Activated T-cell treated with anti-CD3 and anti-CD28 coated beads, Interleukin-2, amount 50 U/mL, for 4 hours (primary cell): ENCODE results near the gene DAB2IP. TPM values are rescaled to one million over a fixed set of nuclear protein-coding genes. Genes with fewer than 3 reads are reported as not detected.
"Not testable (repeated sequence)": the region's sequence is repeated elsewhere in the genome, so short reads cannot be mapped to it uniquely, and the experiment has no call there.

ENCODE experiments used
- ATAC-seq, 2 donors: fragments of 200-7000 bp; cut with Tn5 transposase; one replicate each; pipeline ENCODE4 v1.10.0; 2021
- DNase-seq: peaks from one replicate; pipeline ENCODE4 v3.0.0-alpha.2; 2020
- H3K27me3 Mint-ChIP-seq: one replicate; pipeline ENCODE4 v1.8.0; 2021; ENCODE audit warnings: low read depth, mixed read lengths
- H3K36me3 Mint-ChIP-seq: one replicate; pipeline ENCODE4 v1.8.0; 2022; ENCODE audit warnings: mixed read lengths; ENCODE audit not compliant: insufficient read depth
- H3K4me1 Mint-ChIP-seq: one replicate; pipeline ENCODE4 v1.8.0; 2021; ENCODE audit warnings: low read depth, mixed read lengths
- H3K4me3 Mint-ChIP-seq: one replicate; pipeline ENCODE4 v1.8.0; 2021; ENCODE audit warnings: mild to moderate bottlenecking, moderate library complexity, mixed read lengths
- H3K9me3 Mint-ChIP-seq: one replicate; pipeline ENCODE4 v1.8.0; 2021; ENCODE audit warnings: mixed read lengths
- total RNA-seq, 3 donors: library from RNA; stranded (reverse); gene quantifications; one replicate each; pipeline ENCODE4 v1.2.1, GENCODE V29; 2021

DAB2IP gene
- total RNA-seq, 3 donors from 2014 or later = 0.14 to 0.24 (median 0.18) TPM

DNA sequence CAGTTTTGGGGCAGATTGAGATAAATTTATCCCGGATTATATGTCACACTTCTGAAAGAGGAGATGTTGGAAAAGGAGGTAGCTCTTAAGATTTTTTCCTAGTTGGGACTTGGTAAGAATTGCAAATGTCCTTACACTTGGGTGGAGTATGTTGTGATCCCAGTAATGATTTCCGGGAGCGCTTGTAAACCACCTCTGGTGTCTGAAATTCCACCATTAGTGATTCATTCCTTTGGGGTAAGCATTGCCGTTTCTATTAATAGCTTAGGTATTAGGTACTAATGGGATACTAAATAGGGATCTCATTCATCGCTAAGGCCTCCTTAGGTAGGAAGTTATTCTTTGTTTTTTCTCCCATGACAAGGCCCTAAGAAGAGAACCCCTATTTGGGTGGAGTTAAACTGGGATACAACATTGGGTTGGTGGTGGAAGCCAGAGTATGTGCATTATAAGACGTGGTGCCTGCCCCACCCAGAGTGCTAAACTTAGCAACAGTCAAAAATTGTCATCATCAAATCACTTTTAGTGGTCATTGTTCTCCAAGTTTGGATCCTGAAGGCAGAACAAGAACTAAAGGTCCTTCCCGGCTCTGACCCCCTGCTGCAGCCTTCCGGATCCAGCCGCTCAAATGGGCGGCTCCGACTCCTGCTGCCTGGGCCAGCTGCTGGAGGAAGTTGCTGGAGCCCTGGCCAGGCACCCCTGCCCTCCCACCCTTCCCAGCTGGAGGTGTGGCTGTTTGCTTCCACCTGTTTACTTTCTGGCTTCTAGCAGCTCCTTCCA is 31.7 kb upstream of the DAB2IP start:
- Mint-ChIP-seq H3K4me1 (no peaks in the 10 kb centered on the region), H3K9me3 (no peaks in the 10 kb centered on the region), H3K36me3 (no peaks in the 10 kb centered on the region), H3K27me3 (peaks cover 13% of the 10 kb centered on the region), H3K4me3 (no peak overlapping the region)
- DNase-seq (no peak), ATAC-seq (no peak)

DNA sequence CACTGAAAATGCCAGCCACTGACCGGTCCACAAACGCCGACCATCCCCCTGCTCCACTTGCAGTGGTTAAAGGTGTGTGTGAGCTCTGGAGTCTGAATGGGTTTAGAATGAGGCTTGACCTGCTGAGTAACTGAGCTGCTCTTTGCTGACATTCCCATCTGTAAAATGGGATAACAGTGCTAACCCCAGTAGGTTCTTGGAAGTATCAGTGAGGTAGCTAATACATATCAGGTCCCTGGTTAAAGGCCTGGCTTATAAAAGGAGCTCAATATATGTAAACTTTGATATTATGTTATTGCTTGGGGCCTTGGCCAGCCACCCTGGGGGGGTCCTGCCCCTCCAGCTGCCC is 31.1 kb upstream of the DAB2IP start:
- Mint-ChIP-seq H3K27me3 (peaks cover 8% of the 10 kb centered on the region), H3K36me3 (no peaks in the 10 kb centered on the region), H3K4me1 (no peaks in the 10 kb centered on the region), H3K4me3 (no peak overlapping the region), H3K9me3 (no peaks in the 10 kb centered on the region)
- DNase-seq (no peak), ATAC-seq (no peak)

DNA sequence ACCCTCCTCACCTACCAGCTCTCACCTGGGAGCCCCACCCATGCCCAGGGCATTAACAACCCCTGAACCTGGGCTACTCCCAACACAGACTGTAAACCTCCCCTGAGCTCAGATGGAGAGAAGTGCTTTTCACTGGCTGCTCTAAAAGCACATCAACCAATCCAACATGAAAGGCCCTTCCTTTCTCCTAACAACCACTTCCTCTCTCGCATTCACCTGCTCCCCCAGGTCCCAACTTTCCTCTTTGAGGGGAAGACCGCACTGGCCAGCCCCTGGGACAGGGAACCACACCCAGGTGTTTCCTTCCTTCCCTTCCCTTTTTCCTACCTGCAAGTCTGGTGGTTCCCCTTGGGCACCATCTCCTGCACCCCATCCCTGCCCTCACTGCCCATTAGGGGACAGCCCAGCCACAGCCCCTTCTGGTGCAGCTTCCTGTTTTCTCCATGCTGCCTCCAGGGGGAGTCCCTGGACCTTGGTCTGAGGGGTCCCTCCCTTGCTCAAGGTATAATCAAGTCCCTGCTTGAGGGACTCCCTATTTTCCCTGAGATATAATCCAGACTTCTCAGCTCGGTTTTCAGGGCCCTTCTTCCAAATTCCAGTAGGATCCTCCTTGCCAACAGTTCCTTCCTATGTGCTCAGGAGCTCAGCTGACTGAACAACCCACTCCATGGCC is 30.5 kb upstream of the DAB2IP start:
- DNase-seq (no peak), ATAC-seq (no peak)
- Mint-ChIP-seq H3K36me3 (no peaks in the 10 kb centered on the region), H3K4me3 (no peak overlapping the region), H3K27me3 (peaks cover 7% of the 10 kb centered on the region), H3K9me3 (no peaks in the 10 kb centered on the region), H3K4me1 (no peaks in the 10 kb centered on the region)

DNA sequence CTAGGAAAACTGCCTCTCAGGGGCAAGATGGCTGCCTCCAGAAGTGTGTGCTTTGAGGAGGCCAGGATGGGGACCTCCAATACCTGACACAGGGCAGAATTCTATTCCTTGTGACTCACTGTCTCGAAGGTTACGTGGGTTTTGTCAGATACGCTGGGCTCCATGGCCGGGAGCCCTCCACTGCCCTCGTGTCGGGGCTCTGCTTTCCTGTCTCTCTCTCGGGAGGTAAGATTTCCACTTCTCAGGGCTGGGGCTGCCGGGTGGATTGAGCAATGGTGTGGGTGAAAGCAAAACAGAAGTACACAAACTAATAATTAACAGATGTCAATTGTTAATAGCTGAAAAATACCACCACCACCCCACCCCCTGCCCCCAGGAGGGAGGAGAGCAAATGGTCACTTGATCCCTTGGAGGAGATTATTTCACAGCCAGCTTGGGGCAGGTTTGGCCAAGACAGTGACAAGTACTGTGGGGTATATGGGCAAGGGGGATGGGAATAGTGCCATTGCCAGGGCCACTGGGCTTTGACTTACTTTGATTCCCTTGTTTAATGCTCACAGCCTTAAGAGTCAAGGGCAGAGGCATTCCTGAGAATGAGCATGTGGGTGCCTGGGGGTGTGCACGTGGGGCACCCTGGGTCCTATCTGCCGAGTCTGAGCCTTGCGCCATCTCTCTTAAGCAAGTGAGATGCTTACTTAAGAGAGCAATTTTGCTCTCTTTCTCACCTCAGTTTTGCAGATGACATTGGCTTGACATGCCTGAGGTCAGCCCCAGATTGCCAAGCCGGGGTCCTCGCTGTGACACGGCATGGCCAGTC is 28.8 kb upstream of the DAB2IP start:
- DNase-seq (no peak), ATAC-seq (no peak)
- Mint-ChIP-seq H3K9me3 (no peaks in the 10 kb centered on the region), H3K36me3 (no peaks in the 10 kb centered on the region), H3K4me3 (no peak overlapping the region), H3K4me1 (no peaks in the 10 kb centered on the region), H3K27me3 (peaks cover 2% of the 10 kb centered on the region)

DNA sequence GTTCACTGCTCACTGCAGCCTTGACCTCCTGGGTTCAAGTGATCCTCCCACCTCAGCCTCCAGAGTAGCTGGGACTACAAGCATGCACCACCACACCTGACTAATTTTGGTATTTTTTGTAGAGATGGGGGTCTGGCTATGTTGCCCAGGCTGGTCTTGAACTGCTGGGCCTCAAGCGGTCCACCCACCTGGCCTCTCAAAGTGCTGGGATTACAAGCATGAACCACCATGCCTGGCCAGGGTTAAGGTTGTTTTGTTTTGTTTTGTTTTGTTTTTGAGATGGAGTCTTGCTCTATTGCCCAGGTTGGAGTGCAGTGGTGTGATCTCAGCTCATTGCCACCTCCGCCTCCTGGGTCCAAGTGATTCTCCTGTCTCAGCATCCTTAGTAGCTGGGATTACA is 28.0 kb upstream of the DAB2IP start:
- H3K9me3 Mint-ChIP-seq = not testable (repeated sequence)

DNA sequence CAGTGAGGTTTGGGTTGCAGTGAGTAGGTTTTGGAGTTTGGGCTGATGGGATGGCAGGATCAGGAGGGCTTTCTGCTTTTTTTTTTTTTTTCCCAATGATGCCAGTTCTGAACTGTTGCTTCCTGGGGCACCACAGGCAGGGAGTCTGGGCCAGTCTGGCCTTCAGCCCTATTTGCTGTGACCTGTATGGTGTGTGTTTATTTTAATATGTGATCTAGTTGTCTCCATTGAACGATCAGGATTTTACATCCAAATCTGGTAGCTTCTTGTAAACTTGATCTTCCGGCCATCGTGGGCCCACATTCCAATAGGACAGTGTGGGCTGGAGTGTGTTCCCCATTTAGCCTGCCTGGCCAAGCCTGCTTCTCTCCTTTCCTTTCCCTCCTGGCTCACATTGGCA is 25.8 kb upstream of the DAB2IP start:
- no peak for DNase-seq
- ATAC-seq = no peak
- Mint-ChIP-seq H3K9me3 (no peaks in the 10 kb centered on the region), H3K4me3 (no peak overlapping the region), H3K27me3 (peaks cover 6% of the 10 kb centered on the region), H3K36me3 (no peaks in the 10 kb centered on the region), H3K4me1 (no peaks in the 10 kb centered on the region)

More for the DNA sequence above, 28.0 kb upstream of the DAB2IP start:
- H3K4me1 Mint-ChIP-seq, H3K36me3 Mint-ChIP-seq, H3K4me3 Mint-ChIP-seq, DNase-seq, H3K27me3 Mint-ChIP-seq, ATAC-seq: not testable (repeated sequence)

DNA sequence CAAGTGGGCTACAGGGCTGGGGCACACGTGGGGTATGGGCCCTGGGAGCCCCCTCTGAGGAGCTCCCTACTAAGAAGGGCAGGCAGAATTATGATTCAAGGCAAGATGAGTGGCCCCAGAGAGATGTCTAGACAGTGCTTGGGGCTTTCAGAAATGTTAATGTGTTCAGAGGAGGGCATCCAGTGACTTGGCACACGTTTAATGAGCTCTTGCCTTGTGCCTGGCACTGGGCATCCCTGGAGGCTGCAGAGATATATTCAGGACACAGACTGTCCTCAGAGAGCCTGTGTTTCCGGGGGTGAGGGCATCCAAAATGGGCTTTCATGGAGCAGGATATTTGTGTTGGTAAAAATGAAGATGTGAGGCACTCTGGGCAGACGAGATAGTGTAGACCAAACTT is 25.4 kb upstream of the DAB2IP start:
- DNase-seq (no peak), ATAC-seq (no peak)
- H3K9me3 Mint-ChIP-seq = no peaks in the 10 kb centered on the region
- no peaks in the 10 kb centered on the region for H3K36me3 Mint-ChIP-seq
- no peaks in the 10 kb centered on the region for H3K4me1 Mint-ChIP-seq
- no peak overlapping the region for H3K4me3 Mint-ChIP-seq
- peaks cover 8% of the 10 kb centered on the region for H3K27me3 Mint-ChIP-seq

DNA sequence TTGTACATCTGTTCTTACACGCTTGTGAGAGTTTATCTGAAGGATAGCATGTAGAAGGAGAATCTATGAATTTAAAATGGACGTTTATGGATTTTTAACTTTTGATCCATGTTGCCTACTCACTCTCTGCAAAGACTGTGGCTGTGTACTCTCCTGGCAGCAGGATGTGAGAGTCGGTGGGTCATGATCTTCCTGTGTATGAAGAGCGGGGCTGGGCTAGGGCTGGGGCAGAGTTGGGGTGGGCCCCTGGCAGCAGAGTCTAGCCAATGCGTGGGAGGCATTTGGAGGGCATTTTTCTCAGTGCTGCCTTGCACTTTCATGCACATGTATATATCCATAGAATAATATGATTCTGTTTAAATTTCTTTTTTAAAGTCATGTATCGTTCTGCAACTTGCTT is 24.0 kb upstream of the DAB2IP start:
- Mint-ChIP-seq H3K36me3 (no peaks in the 10 kb centered on the region), H3K27me3 (peaks cover 13% of the 10 kb centered on the region), H3K4me1 (no peaks in the 10 kb centered on the region), H3K4me3 (no peak overlapping the region), H3K9me3 (no peaks in the 10 kb centered on the region)
- ATAC-seq = no peak
- DNase-seq = no peak

DNA sequence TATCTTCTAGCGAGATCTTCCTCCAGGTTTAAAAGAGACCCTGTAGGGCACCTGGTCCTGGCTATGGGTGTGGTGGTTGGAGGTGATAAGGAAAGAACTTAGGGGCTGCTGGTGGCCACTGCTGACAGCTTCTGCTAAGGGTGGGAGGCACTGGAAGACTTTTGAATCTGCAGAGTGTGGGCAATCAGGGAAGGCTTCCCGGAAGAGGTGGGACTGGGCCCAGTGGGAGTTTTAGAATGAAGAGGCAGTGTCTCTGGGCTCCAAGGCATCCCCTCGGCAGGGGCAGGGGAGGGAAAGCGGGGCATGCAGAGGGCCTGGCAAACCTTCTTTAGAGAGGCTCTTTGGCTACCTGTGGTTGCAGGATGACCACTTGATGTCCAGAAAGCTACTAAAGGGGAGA is 23.0 kb upstream of the DAB2IP start:
- H3K4me3 Mint-ChIP-seq = no peak overlapping the region
- H3K9me3 Mint-ChIP-seq = no peaks in the 10 kb centered on the region
- ATAC-seq (no peak), DNase-seq (no peak)
- H3K36me3 Mint-ChIP-seq = no peaks in the 10 kb centered on the region
- no peaks in the 10 kb centered on the region for H3K4me1 Mint-ChIP-seq
- peaks cover 15% of the 10 kb centered on the region for H3K27me3 Mint-ChIP-seq

DNA sequence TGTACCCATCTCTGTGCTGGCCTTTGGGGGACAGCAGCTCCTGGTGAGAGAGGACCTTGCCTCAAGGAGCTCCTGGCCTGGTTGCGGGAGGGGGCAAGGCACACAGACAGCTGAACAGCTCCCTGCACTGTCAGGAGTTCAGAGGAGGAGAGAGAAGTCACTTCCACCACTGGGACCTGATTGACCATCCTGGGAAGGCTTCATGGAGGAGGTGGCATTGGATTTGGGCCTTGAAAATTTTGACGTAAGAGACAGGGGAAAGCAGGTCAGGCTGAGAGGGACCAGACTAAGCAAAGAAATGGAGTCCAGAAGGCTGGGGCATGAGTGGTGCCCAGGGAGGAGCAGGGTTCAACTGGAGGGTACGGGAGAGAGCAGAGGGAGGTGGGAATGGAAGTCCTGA is 20.3 kb upstream of the DAB2IP start:
- Mint-ChIP-seq H3K4me1 (peaks cover 3% of the 10 kb centered on the region), H3K4me3 (no peak overlapping the region), H3K36me3 (no peaks in the 10 kb centered on the region), H3K9me3 (no peaks in the 10 kb centered on the region), H3K27me3 (peaks cover 21% of the 10 kb centered on the region)
- ATAC-seq (no peak), DNase-seq (no peak)

DNA sequence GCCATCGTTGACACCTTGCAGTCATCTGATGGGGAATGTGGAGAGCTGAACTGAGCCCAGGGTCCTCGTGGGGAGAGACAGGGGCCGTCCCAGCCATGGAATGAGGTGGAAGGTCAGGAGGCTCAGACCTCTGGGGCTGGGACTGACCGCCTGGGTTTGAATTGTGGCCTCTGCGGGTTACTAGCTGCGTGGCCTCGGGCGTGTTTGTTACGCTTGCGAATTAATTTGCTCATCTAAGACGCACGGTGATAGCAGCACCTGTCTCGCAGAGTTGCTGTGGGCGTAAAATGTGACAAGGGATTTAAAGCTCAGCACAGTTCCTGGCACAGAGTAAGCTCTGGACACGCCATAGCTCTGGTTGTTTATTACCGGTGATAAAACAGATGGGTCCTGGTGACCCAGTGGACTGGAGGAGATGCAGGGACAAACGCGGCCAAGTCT is 19.4 kb upstream of the DAB2IP start:
- DNase-seq (no peak), ATAC-seq (no peak)
- Mint-ChIP-seq H3K27me3 (peaks cover 21% of the 10 kb centered on the region), H3K36me3 (no peaks in the 10 kb centered on the region), H3K9me3 (no peaks in the 10 kb centered on the region), H3K4me3 (no peak overlapping the region), H3K4me1 (peaks cover 3% of the 10 kb centered on the region)

DNA sequence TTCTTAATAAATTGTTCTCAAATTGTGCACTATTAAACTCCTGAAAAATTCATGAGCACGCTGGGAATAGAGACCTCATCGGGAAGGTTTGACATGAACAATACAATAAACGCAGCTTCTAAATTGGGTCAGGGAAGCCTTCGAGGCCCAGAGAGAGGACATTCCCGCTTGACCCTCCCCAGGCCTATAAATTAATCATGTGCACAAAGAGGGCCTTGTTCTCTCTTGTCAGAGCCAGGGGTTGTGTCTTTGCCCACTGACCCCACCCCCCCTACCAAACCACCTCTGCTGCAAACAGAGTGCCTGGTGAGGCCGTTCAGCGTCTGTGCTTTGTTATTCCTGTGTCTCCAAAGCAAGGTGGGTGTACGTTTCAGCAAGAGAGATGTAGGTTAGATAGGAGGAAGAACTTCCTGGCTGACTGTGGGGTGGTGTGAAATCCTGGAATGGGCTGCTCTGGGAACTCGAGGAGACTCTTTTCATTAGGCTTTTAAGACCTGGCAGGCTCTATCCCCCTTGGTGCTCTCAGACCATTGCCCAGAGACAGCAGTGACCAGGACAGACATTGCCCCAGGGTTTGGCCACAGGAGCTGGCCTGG is 18.2 kb upstream of the DAB2IP start:
- DNase-seq (no peak), ATAC-seq (no peak)
- H3K4me1 Mint-ChIP-seq = peaks cover 3% of the 10 kb centered on the region
- H3K4me3 Mint-ChIP-seq = no peak overlapping the region
- H3K27me3 Mint-ChIP-seq = peaks cover 17% of the 10 kb centered on the region
- H3K9me3 Mint-ChIP-seq = no peaks in the 10 kb centered on the region
- no peaks in the 10 kb centered on the region for H3K36me3 Mint-ChIP-seq

DNA sequence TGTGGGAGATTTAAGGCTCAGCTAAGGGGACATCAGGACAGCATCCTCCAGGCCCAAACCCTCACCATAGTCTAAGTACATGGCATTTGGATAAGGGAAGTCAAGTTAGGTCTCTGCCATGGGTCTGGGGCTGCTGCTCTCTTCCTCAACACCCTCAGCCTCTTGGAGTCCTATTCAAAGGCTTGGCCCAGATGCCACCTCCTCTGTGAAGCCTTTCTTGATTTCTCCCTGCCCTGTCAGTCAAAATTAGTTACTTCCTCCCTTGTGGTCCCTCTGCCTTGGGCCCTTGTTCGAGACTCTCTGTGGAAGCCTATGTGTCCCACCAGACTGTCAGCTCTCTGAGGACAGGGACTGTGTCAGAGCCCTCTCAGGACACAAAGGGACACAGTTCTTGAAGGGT is 17.7 kb upstream of the DAB2IP start:
- no peaks in the 10 kb centered on the region for H3K36me3 Mint-ChIP-seq
- ATAC-seq (no peak), DNase-seq (no peak)
- no peaks in the 10 kb centered on the region for H3K9me3 Mint-ChIP-seq
- H3K4me3 Mint-ChIP-seq = no peak overlapping the region
- peaks cover 3% of the 10 kb centered on the region for H3K4me1 Mint-ChIP-seq
- peaks cover 14% of the 10 kb centered on the region for H3K27me3 Mint-ChIP-seq
